ENCODE results near the gene LPAR3. TPM values are rescaled to one million over a fixed set of nuclear protein-coding genes. Genes with fewer than 3 reads are reported as not detected.

LPAR3 gene
- total RNA-seq, 1 donor from 2014 or later = not detected

- peaks cover 51% of the 10 kb centered on the region for H3K27me3 Mint-ChIP-seq (ENCODE audit: low read depth)
- TF ChIP-seq, protein P1, sequence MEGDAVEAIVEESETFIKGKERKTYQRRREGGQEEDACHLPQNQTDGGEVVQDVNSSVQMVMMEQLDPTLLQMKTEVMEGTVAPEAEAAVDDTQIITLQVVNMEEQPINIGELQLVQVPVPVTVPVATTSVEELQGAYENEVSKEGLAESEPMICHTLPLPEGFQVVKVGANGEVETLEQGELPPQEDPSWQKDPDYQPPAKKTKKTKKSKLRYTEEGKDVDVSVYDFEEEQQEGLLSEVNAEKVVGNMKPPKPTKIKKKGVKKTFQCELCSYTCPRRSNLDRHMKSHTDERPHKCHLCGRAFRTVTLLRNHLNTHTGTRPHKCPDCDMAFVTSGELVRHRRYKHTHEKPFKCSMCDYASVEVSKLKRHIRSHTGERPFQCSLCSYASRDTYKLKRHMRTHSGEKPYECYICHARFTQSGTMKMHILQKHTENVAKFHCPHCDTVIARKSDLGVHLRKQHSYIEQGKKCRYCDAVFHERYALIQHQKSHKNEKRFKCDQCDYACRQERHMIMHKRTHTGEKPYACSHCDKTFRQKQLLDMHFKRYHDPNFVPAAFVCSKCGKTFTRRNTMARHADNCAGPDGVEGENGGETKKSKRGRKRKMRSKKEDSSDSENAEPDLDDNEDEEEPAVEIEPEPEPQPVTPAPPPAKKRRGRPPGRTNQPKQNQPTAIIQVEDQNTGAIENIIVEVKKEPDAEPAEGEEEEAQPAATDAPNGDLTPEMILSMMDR (IDR thresholded peaks at IDR 0.05) = no peak
- peaks cover 2% of the 10 kb centered on the region for H3K36me3 Mint-ChIP-seq (ENCODE audit: low read depth)
- H3K4me1 Mint-ChIP-seq (ENCODE audit: low read depth) = peaks cover 3% of the 10 kb centered on the region
- no peaks in the 10 kb centered on the region for H3K9me3 Mint-ChIP-seq (ENCODE audit: low read depth)
- no peak overlapping the region for H3K4me3 Mint-ChIP-seq (ENCODE audit: unreplicated experiment)
- no peak for DNase-seq (ENCODE audit: low spot score)
- no peak overlapping the region for H3K27ac Mint-ChIP-seq (ENCODE audit: unreplicated experiment)
These were observed 124.4 kb downstream of the LPAR3 start for GRCh38 chr1:84768634-84769033.

DNA sequence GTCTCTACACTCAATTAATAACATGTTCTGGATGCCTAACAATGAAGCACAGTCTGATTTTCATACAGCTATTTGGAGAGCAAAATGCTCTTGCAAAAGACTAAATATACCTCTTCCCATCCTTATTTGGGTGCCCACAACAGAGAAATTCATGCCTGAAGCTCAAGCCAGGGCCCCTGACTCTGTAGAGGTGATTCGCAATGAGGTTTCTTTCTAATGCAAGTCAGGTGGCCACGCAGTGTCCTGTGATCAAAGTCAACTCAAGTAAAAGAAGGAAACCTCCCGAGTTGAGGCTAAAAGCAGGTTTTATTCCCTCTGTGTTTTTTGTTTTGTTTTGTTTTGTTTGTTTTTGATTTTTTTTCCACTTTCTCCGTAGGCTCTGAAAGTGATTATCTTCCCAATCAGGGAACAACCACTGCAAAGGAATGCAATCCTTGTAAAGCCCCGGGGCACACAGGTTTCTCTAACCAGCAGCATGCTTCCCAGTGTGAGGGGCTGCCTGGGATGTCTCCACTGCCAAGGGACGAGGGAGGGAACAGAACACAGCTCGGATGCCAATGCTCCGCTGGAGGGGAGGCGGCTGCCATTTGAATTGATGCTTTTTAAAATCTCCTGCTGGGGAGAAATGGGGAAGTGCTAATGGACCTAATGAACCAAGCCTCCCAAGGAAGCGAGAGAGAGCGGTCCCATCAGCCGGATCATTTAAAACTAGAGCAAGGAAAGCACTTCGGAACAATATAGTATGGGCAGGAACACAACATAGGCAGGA, 128.9 kb downstream of the LPAR3 start:
- no peak for DNase-seq (ENCODE audit: low spot score)
- Mint-ChIP-seq H3K4me3 (ENCODE audit: unreplicated experiment) (no peak overlapping the region), H3K9me3 (ENCODE audit: low read depth) (no peaks in the 10 kb centered on the region), H3K4me1 (ENCODE audit: low read depth) (peaks cover 4% of the 10 kb centered on the region), H3K27me3 (ENCODE audit: low read depth) (peaks cover 46% of the 10 kb centered on the region), H3K36me3 (ENCODE audit: low read depth) (peaks cover 2% of the 10 kb centered on the region), H3K27ac (ENCODE audit: unreplicated experiment) (no peak overlapping the region)
- TF ChIP-seq, protein P1 (IDR thresholded peaks at IDR 0.05) = no peak

DNA sequence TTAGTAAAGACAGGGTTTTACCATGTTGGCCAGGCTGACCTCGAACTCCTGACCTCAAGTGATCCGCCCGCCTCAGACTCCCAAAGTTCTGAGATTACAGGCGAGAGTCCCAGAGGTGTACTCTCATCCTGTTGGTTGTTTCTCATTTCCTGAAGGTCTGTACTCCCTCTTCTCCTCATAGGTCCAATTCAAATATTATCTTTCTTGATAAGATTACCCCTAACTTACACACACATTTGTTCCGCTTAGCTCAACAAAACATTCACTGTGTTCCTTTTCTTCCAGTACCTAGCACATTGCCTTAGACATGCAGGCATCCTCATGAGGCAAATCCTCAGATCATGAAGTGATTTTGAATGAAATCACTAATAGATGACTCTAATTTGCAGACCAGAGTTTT, 130.3 kb downstream of the LPAR3 start:
- Mint-ChIP-seq H3K9me3 (ENCODE audit: low read depth) (no peaks in the 10 kb centered on the region), H3K4me3 (ENCODE audit: unreplicated experiment) (no peak overlapping the region), H3K27me3 (ENCODE audit: low read depth) (peaks cover 40% of the 10 kb centered on the region), H3K36me3 (ENCODE audit: low read depth) (peaks cover 2% of the 10 kb centered on the region), H3K27ac (ENCODE audit: unreplicated experiment) (no peak overlapping the region), H3K4me1 (ENCODE audit: low read depth) (peaks cover 9% of the 10 kb centered on the region)
- no peak for DNase-seq (ENCODE audit: low spot score)
- TF ChIP-seq, protein P1 (IDR thresholded peaks at IDR 0.05) = no peak

Other genes with a start within 250 kb of the LPAR3 start
- 6.1 to 9.5 TPM (median 6.2 TPM) in 3 replicates for gene SSX2IP, start 202.7 kb downstream of the LPAR3 start, total RNA-seq
- gene MCOLN2, start 103.9 kb upstream of the LPAR3 start, total RNA-seq = not detected in 3 replicates
- gene MCOLN3, start 155.3 kb upstream of the LPAR3 start, total RNA-seq = 0.21 TPM in 1 of 3 replicates, not detected in the others